ENCODE data around the gene KCNMB2. TPM values are rescaled to one million over a fixed set of nuclear protein-coding genes. Genes with fewer than 3 reads are reported as not detected.

The KCNMB2 gene
- total RNA-seq, 6 experiments from 2014 or later, result not detected

- no peak for TF ChIP-seq POLR2A (IDR thresholded peaks at IDR 0.05)
- TF ChIP-seq CTCF (IDR thresholded peaks at IDR 0.05), result no peak
- DNase-seq (no peak), ATAC-seq (no peak)
- no peak overlapping the region for H3K27ac ChIP-seq
- H3K4me3 ChIP-seq, result no peak overlapping the region
- H3K36me3 ChIP-seq, result no peaks in the 10 kb centered on the region
- no peaks in the 10 kb centered on the region for H3K4me1 ChIP-seq
- intact Hi-C loops (cut with DNase I), result no loop called here
- 74% methylated on average over 4 of the region's 4 CpGs for WGBS (ENCODE audit: insufficient coverage, low coverage, low lambda C conversion rate, missing lambda C conversion rate)
- H3K9me3 ChIP-seq, result no peaks in the 10 kb centered on the region
- no peaks in the 10 kb centered on the region for H3K27me3 ChIP-seq
Measured at GRCh38 chr3:178732824-178733223, 196.6 kb downstream of the KCNMB2 start.

DNA sequence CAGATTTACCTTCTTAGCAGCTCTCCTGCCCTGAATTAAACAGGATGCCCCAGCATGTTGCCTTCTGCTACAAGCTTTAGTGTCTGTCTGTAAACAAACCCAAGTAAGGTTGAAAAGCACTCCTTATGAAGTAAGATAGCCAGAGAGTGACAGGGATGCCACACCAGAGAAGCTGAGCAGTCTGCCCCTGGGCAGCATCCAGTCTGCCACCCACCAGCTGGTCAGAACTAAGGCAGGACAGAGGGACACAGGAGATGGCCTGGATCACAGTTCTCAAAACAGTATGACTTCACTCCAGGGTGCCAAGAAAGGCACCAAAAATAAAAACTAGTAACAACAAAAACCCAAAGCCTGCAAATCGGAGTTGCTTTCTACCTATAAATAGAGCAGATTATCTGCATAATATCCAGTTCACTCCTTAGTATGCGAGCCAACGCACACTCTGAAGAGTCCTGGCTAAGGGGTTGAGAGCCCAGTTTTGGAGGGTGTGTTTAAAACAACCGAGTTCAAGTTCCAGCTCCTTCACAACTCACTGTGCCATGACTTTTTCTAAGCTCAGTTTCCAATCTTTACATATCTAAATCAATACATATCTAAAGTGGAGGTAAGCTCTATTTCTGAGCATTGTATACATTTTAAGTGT, 198.9 kb downstream of the KCNMB2 start:
- Histone ChIP-seq H3K36me3 (no peaks in the 10 kb centered on the region), H3K27ac (no peak overlapping the region), H3K4me1 (no peaks in the 10 kb centered on the region), H3K4me3 (no peak overlapping the region), H3K27me3 (no peaks in the 10 kb centered on the region), H3K9me3 (no peaks in the 10 kb centered on the region)
- DNase-seq (no peak), ATAC-seq (no peak)
- WGBS (ENCODE audit: insufficient coverage, low coverage, low lambda C conversion rate, missing lambda C conversion rate), result 49% methylated on average over 4 of the region's 4 CpGs
- TF ChIP-seq CTCF (IDR thresholded peaks at IDR 0.05) (no peak), POLR2A (IDR thresholded peaks at IDR 0.05) (no peak)
- intact Hi-C loops (cut with DNase I), result no loop called here

- WGBS (ENCODE audit: insufficient coverage, low coverage, low lambda C conversion rate, missing lambda C conversion rate), result 57% methylated on average over 3 of the region's 3 CpGs
- H3K9me3 ChIP-seq, result no peaks in the 10 kb centered on the region
- H3K36me3 ChIP-seq, result no peaks in the 10 kb centered on the region
- TF ChIP-seq POLR2A (IDR thresholded peaks at IDR 0.05), result no peak
- TF ChIP-seq CTCF (IDR thresholded peaks at IDR 0.05), result no peak
- DNase-seq (no peak), ATAC-seq (no peak)
- intact Hi-C loops (cut with DNase I), result no loop called here
- H3K27ac ChIP-seq, result no peak overlapping the region
- H3K27me3 ChIP-seq, result no peaks in the 10 kb centered on the region
- H3K4me3 ChIP-seq, result no peak overlapping the region
- H3K4me1 ChIP-seq, result no peaks in the 10 kb centered on the region
Measured at GRCh38 chr3:178736300-178736699, 200.1 kb downstream of the KCNMB2 start.

DNA sequence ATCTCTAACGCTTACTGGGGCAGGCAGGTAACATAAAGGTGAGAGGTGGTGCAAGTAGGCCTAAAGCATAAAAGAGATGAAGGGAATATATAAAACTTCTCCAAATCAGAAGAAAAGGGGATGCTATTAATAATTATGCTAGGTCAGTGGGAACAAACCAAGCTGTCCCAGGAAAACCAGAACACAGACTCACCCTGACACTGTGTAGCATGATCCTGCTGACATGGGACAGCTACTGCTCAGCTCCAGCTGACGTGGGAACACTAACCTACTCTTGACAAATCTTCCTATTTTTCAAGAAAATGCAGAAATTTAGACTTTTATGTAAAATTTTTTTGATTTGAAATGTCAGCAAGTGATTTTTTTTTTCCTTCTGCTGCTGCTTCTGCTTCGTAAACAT, 203.5 kb downstream of the KCNMB2 start:
- intact Hi-C loops (cut with DNase I), result no loop called here
- H3K4me1 ChIP-seq, result no peaks in the 10 kb centered on the region
- H3K9me3 ChIP-seq, result no peaks in the 10 kb centered on the region
- H3K4me3 ChIP-seq, result no peak overlapping the region
- H3K36me3 ChIP-seq, result no peaks in the 10 kb centered on the region
- DNase-seq, result no peak
- TF ChIP-seq CTCF (IDR thresholded peaks at IDR 0.05) (no peak), POLR2A (IDR thresholded peaks at IDR 0.05) (no peak)
- no peak for ATAC-seq
- WGBS (ENCODE audit: insufficient coverage, low coverage, low lambda C conversion rate, missing lambda C conversion rate), result 61% methylated on average over 3 of the region's 3 CpGs
- no peak overlapping the region for H3K27ac ChIP-seq
- no peaks in the 10 kb centered on the region for H3K27me3 ChIP-seq

DNA sequence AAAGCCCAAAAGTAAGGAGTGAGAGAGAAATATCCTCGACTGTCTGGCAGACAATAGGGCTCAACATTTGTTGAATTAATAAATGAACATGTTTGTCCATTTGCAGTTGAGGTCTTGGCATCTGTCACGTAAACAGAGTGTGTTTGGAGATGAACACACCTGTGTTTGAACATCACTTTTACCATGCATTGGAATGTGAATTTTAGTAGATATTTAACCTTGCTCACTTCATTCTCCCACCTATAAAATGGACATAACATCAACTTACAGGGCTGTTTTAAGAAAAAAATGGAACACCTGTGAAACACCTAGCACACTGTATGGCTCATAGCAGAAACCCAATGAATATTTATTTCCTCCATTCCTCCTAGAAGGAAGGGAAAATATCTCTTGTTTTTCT, 204.8 kb downstream of the KCNMB2 start:
- 6% methylated on average over 2 of the region's 2 CpGs for WGBS (ENCODE audit: insufficient coverage, low coverage, low lambda C conversion rate, missing lambda C conversion rate)
- ATAC-seq, result no peak
- H3K27me3 ChIP-seq, result no peaks in the 10 kb centered on the region
- H3K4me3 ChIP-seq, result no peak overlapping the region
- no peaks in the 10 kb centered on the region for H3K4me1 ChIP-seq
- no peak overlapping the region for H3K27ac ChIP-seq
- TF ChIP-seq CTCF (IDR thresholded peaks at IDR 0.05) (no peak), POLR2A (IDR thresholded peaks at IDR 0.05) (no peak)
- no peaks in the 10 kb centered on the region for H3K36me3 ChIP-seq
- intact Hi-C loops (cut with DNase I), result no loop called here
- no peaks in the 10 kb centered on the region for H3K9me3 ChIP-seq
- no peak for DNase-seq

Data from right lobe of liver (tissue), 6 donors.